Head of caudate nucleus (tissue), 42 donors: ENCODE data around the gene RGP1.

ENCODE experiments used
- DNase-seq, 42 donors: peaks; one replicate each; pipeline versions ENCODE4 v3.0.0 to v3.0.0-alpha.2; 2020 to 2021; ENCODE audit warnings: mixed read lengths in 7 of 42
- intact Hi-C: fragments of 100-400 bp; cut with DNase I; formaldehyde crosslinking; loops from one replicate; pipeline ENCODE4 v1.15.0; 2022

RGP1 gene

DNA sequence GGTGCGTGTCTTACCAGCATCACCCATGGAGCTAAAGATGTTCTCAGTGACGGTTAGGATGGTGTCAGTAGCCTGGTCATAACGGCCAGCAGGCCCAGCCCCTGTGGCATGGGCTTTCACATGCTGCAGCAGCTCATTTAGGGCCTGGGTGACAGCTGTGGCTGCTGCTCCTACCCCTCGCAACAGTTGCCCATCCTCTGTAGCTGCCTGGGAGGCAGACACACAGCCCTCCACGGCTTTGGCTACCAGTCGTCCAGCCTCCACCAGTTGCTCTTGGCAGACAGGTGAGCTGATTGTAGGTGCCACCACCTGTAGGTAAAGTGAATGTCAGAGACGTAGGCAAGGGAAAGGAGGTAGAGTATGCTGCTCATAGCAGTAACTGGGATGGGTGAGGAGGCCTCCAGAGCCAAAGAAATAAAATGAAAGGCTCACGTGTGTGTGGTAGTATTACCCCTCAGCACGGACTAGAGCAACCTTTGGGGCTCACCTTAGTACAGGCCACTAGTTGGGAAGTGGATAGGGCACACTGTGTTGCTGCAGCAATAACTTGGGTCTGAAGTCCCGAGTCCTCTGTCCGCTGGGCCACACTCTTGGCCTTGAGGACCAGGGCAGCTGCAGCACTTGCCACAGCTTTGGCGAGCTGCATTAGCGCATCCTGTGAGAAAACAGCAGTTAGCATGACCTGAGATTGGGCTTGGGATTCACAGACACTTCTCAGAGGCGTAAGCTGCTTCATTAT is 31.8 kb upstream of the RGP1 start:
- intact Hi-C loops, result no loop called here
- DNase-seq, result no peak

DNA sequence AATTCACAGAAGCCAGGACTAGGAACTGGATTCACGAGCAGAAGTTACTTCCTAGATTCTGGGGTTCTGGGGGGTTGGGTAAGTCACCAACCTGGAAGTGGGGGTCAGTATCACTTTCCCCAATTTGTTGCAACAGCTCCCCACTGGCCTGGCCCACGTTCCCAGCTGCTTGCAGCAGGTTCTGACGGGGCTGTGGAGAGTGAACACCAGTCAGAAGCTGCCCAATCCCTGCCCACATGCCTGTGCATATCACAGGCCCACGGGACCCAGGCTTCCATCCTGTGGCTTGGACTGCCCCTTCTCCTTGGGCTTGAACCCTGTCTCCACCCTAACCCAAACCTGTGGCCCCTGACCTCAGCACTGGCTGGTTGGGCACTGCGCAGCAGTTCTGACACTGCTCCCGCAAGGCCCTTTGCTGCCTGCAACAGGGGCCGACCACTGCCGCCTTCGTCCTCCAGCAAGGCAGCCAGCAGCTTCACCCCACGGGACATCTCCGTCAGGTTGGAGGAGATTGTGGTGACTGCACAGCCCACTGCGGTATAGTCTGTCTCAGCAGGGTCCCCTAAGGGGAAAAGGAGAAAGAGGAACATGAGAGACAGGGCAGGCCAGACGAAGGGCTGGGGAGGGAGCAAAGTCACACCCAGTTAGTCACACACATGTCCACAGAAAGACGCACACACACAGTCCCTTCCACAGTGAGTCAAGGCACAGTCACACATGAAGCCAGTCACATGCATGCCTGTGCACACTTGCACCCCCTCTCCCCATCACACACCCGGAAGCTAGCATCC is 30.2 kb upstream of the RGP1 start:
- intact Hi-C loops, result no loop called here
- no peak for DNase-seq

DNA sequence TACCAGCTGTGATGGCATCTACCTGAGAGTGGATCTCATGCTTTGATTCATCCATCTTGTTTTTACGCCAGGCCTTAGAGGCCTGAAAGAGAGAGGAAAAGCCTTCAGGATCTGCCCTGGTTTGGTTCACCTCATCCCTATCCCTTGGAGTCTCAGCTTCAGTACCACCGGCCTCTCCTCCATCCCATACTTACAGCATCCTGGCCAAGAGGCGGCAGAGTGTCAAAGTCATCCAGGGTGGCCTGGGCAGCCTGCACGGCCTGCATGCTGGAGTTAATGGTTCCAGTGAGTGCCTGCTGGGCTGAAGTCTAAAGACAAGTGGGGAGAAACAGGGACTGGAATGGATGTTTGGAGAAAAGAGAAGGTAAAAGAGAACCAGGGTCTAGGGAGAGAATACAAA is 29.5 kb upstream of the RGP1 start:
- no peak for DNase-seq
- intact Hi-C loops, result no loop called here

DNA sequence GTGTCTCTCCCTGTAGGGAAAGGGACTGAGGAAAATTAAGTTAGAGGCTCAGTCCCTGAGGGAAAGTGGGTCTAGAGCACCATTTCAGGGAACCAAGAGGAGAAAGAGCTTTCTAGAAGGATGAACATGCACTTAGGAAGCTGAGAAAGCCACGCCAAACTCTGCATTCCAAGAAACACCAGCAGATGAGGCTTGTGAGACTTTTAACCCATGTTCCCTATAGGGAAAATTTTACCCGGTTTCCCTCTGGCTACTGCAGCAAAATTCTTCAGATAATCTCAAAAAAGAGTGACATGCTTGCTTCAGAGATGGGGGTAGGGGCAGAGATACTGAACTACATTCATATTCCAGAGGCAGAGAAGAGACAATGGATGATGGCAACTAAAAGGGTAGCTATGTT is 25.7 kb upstream of the RGP1 start:
- no peak for DNase-seq
- intact Hi-C loops, result no loop called here

DNA sequence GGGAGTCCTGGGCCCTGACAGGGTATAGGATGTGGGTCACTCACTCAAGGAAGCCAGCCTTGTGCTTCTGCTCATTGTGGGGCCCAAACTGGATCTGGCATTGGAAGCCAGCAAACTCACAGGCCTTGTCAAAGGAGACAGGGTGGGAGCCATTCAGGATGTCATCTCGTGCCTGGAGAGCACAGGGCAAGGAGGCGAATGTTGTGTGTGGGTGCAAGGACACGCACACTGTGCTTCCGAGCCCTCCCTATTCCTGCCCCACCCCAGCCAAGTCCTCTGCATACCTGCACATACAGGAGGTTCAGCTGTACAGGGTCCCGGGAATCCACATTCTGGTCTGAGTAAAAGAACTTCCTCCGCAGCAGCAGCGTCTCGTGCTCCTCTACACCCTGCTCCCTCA is 25.2 kb upstream of the RGP1 start:
- intact Hi-C loops, result no loop called here

DNA sequence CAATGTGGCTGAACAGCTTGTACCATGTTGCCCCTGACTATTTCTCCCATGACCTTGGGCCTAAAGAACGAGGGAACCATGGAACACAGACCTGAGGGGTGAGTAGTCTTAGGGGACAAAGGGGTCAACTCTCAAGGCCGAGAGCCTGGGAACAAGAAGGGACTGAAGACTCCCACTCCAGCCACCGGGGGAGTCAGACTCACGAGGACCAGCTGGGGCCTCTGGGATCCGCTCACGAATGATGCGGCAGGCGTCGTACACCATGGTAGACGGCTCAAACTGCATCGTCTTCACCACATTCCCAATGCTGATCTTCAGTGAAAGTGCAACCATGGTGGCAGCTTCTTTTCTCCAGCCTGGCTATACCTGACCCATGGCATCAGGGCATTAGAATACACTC is 23.7 kb upstream of the RGP1 start:
- intact Hi-C loops, result loop anchor here (5.0 kb wide), 1 partner anchor 123 kb away; no protein-coding TSS in a partner anchor
- no peak for DNase-seq

More for the DNA sequence above, 25.2 kb upstream of the RGP1 start:
- no peak for DNase-seq

DNA sequence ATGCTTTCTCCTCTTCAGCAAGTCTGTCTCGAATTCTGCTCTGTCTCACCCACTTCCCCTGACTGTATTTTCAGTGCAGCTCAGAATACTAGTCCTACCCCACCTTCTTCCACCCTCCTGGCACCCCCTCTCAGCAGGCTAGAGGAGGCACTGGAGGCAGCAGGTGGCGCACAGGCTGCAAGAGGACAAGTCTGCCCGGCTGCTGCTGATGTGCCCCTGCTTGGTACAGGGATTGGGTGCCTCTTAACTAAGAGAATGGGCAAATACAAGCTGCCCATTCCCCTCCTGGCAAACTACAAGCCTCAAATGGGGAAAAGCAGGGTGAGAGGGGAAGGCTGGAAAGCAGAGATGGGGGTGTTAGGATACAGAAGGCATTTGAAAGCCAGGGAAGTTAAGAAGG is 22.2 kb upstream of the RGP1 start:
- intact Hi-C loops, result loop anchor here (5.0 kb wide), 1 partner anchor 125 kb away; no protein-coding TSS in a partner anchor

DNA sequence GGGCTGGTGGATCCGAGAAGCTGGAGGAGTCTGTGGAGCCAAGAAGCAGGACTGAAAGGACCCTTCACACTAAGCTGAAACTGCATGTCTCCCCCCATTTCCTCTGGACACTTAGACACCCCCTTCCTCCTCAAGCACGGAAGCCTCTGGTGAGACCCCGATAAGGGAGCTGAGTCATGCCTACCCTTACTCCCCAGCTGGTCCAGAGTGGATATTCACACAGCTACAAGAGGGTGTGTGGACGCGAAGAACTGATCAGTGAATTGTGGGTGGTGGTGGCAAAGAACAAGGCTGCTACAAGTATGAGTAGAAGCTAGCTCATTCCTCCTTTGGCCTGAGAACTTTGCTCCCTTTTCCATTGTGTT is 21.4 kb upstream of the RGP1 start:
- DNase-seq, result no peak
- intact Hi-C loops, result loop anchor here (5.0 kb wide), 1 partner anchor 125 kb away; no protein-coding TSS in a partner anchor

More for the DNA sequence above, 22.2 kb upstream of the RGP1 start:
- peak; percentile 41 to 93 (median 73) for DNase-seq

DNA sequence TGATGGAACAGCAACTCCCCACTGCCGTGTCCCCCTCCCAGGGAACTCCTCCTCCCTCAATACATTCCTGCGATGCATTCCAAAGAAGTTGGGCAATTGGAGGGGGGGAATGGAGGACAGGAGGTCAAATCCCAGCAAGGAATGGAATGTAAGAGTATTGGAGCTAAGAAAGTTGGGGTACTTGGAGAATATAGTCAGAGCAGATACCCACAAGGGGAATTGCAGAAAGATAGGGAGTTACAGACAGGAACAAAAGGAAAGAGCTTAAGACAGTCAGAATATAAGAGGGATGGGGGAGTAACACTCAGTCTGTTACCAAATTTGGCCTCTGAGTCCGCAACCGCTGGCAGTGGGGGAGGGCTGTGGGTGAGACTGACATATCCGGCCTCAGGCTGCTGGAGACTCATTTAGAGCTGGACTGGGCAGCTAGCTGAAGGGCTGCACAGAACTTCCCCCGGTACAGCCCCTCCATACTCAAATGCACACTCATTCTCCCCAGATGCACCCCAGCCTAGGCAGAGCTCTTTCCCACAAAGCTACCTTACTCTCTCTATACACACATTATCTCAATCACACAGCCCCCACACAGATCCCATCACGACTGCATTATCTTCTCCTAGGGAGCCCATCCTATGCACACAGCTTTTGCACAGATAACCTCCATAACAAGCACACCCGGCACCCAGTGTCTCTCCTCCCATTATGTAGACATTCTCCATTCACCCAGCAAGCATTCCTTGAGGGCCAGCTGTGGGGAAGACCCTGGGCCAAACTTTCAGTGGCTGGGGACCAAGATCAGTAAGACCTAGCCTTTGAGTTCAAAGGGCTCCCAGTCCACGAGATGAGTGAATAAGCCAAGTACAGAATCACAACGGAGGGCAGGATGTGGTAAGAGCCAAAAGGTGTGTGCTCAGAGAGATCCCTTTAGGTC is 20.8 kb upstream of the RGP1 start:
- intact Hi-C loops, result loop anchor here (5.0 kb wide), 1 partner anchor 126 kb away; no protein-coding TSS in a partner anchor
- DNase-seq, result peak; percentile 27 to 81 (median 56)

DNA sequence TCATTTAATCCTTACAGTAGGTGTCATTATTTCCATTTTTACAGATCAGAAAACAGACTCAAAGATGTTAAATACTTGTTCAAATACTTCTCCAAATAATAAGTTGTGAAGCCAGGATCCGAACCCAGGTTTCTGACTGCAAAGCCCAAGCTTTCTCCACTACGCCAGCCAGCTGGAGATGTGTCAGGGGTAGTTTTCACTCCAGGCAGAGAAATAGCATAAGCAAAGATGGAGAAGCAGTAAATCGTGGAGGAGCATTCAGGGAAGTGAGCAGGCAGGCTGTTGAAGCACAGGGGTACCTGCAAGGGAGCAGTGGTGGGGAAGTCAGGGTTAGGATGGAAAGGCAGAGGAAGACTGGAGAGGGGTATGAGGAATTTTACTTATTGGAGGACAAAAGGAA is 20.0 kb upstream of the RGP1 start:
- intact Hi-C loops, result loop anchor here (5.0 kb wide), 1 partner anchor 127 kb away; no protein-coding TSS in a partner anchor
- DNase-seq, result no peak

DNA sequence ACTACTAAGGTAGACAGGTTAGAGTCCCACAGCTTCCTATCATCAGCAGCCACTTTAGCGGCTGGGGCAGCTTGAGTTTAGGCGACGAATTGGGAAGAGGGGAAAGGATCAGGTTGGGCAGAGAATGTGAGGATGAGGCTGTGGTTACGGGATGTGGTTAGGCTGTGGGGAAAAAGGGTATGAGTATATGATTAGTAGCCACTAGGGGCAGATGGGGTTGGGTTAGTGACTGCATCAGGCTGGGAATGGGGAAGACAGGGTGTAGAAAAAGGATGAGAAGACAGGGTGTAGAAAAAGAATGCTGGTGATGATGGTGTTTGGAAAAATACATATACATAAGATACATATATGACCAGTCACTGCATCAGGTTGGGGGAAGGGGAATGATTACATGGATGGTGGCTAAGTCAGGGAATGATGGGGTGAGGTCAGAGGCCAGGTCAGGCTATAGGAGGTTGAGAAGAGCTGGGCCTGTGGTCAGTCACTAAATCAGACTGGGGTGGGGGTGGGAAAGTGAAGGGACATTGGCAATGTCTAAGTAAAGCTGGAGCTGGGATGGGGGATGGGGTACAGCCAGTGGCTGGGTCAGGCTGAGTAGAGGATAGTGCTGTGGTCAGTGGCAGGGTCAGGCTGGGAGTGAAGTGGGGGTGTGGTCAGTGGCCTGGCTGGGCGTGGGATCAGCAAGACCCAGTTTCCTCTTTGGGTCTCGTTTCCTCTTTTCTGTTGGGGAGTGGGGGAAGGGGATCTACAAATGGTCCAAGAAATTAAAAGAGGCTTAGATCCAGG is 19.2 kb upstream of the RGP1 start:
- peak in 34 of 42 donors; percentile 16 to 68 (median 45) for DNase-seq
- intact Hi-C loops, result loop anchor here (5.0 kb wide), 1 partner anchor 128 kb away; no protein-coding TSS in a partner anchor

DNA sequence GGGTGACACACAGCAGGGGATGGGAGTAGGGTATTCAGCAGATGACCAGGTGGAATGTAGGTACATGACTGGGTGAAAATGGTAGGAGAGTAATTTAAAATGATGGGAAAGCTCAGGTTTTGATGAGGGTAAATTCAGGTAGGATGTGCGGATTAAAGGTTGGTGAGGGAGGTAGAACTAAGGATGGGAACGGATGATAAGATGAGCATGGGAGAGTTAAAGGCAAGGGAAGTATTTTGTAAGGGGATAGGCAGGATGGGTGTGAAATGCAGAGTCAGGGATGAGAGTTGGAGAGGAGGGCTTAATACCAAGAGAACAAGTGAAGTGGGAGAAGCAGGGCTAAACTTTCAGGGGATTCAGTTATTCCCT is 18.6 kb upstream of the RGP1 start:
- intact Hi-C loops, result no loop called here
- DNase-seq, result no peak

DNA sequence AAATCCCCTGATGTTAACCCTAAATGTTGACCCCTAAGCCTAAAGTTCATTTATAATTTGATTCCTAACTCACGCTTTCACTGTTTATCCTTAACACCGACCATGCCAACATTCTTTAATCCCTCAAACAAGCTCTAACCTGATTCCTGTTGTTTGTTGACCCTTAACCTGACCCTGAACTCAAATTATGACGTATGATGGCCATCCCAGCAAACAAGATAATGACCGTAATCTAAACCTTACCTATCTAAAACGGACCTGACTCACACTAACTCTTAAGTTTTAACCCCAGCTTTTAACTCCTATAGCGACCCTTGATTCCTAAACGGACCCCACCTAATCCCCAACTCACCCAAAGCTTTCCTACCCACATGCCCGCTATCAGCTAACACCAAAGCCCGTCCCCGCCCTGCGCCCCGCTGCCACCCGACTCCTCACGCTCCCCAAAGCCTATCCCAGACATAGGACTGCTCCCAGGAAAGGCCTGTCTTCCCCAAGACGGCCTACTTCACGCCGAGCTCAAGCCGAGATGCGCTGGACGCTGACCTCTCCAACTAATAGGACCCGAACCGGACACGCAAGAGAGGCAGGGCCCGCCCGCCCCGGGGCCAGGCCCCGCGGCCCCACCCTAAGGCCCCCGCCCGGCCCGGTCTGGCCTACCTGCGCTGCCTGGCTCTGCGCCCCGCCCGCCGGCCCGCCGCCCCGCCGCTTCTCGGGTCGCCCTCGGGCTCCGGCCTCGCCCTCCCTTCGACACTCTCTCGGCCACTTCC is 17.5 kb upstream of the RGP1 start:
- intact Hi-C loops, result loop anchor here (2.0 kb wide), 2 partner anchors 75 to 85 kb away; no protein-coding TSS in a partner anchor
- DNase-seq, result peak in 7 of 42 donors; percentile 15 to 46 (median 24)

DNA sequence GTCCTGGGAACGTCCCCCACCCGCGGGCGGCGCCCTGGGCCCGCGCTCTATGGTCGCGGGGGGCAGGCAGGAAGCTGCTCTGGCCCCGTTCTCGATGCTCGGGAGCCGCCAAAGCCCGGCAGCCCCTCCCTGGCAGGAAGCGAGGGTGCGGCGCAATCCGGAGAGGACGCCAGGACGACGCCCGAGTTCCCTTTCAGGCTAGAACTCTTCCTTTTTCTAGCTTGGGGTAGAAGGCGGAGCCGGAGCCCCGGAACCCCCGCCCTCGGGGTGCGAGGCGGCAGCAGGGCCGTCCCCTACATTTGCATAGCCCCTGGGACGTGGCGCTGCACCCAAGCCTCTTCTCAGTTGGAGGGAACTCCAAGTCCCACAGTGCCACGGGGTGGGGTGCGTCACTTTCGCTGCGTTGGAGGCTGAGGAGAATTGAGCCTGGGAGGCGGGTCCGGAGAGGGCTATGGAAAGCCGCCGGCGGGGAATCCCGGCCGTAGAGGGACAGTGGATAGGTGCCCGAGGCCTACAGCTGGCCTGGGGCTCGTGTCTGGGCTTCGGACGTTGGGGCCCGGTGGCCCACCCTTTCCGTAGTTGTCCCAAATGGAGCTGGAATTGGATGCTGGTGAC is 16.8 kb upstream of the RGP1 start, which contains the start of the genes CREB3 and TLN1:
CREB3 (plus strand) TSS at position 482 of the 615 bp plus-strand sequence; CDS start at position 589, 107 bp downstream.
TLN1 (minus strand) TSS at position 11 of the 615 bp plus-strand sequence. CDS start 6,501 bp downstream, outside the sequence.
- intact Hi-C loops, result loop anchor here (2.0 kb wide), 2 partner anchors 75 to 85 kb away; no protein-coding TSS in a partner anchor
- DNase-seq, result peak; percentile 90 to 99 (median 98)

DNA sequence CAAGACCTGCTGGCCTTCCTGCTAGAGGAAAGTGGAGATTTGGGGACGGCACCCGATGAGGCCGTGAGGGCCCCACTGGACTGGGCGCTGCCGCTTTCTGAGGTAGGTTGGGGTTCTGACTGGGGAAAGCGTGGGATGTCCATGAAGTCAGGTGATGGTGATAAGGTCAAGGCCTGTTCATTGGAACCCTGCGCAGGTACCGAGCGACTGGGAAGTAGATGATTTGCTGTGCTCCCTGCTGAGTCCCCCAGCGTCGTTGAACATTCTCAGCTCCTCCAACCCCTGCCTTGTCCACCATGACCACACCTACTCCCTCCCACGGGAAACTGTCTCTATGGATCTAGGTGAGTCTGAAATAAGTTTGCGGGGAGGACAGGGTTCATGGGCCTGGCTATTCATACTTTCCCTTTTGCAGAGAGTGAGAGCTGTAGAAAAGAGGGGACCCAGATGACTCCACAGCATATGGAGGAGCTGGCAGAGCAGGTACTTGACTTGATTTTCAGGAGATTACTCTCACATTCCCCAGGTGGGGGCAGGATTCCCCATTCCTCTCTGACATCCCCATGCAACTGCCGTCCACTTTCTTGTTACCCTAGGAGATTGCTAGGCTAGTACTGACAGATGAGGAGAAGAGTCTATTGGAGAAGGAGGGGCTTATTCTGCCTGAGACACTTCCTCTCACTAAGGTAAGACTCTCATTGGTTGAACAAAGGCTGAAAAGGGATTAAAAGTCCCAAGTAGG is 16.1 kb upstream of the RGP1 start:
- intact Hi-C loops, result loop anchor here (2.0 kb wide), 2 partner anchors 76 to 86 kb away; no protein-coding TSS in a partner anchor

DNA sequence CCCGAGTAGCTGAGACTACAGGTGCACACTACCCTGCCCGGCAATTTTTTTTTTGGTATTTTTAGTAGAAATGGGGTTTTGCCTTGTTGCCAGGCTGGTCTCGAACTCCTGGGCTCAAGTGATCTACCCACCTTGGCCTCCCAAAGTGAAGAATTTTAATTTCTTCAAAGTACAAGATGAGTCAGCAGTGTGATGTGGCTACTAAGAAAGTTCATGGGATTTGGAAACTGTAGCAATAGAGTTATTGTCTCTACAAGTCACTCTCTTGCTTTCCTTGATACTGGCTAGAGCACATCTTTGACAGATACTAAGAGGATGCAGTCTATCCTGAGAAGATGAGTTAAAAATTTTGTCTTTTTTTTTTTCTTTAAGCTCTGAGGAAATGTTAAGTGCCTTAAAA is 15.0 kb upstream of the RGP1 start:
- intact Hi-C loops, result no loop called here
- DNase-seq, result no peak

More for the DNA sequence above, 16.1 kb upstream of the RGP1 start:
- peak in 13 of 42 donors; percentile 7 to 56 (median 35) for DNase-seq
